GM12873 (cell line): ENCODE results near the gene MYOZ1.

ENCODE experiments used
- TF ChIP-seq, protein P1 (sequence below): IDR thresholded peaks from 2 replicates; pipeline ENCODE4 v1.5.1; 2012; ENCODE audit warnings: low read depth, mild to moderate bottlenecking, moderate library complexity, low read length, control low read depth; ENCODE audit not compliant: insufficient read depth; ENCODE audit errors: missing control alignments

The MYOZ1 gene

DNA sequence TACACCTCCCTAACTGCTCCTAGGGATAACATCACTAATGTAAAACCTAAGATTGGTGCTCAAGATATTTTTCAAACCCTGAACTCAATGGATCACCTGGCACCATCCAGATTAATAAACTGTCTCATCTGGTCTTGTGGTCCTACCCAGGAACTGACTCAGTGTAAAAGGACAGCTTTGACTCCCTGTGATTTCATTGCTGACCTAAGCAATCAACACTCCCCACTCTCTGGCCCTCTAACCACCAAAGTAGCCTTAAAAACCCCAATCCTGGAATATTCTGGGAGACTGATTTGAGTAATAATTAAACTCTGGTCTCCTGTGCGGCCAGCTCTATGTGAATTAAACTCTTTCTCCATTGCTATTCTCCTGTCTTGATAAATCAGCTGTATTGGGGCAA lies 43.9 kb downstream of the MYOZ1 start:
- TF ChIP-seq, protein P1, sequence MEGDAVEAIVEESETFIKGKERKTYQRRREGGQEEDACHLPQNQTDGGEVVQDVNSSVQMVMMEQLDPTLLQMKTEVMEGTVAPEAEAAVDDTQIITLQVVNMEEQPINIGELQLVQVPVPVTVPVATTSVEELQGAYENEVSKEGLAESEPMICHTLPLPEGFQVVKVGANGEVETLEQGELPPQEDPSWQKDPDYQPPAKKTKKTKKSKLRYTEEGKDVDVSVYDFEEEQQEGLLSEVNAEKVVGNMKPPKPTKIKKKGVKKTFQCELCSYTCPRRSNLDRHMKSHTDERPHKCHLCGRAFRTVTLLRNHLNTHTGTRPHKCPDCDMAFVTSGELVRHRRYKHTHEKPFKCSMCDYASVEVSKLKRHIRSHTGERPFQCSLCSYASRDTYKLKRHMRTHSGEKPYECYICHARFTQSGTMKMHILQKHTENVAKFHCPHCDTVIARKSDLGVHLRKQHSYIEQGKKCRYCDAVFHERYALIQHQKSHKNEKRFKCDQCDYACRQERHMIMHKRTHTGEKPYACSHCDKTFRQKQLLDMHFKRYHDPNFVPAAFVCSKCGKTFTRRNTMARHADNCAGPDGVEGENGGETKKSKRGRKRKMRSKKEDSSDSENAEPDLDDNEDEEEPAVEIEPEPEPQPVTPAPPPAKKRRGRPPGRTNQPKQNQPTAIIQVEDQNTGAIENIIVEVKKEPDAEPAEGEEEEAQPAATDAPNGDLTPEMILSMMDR, result no peak

DNA sequence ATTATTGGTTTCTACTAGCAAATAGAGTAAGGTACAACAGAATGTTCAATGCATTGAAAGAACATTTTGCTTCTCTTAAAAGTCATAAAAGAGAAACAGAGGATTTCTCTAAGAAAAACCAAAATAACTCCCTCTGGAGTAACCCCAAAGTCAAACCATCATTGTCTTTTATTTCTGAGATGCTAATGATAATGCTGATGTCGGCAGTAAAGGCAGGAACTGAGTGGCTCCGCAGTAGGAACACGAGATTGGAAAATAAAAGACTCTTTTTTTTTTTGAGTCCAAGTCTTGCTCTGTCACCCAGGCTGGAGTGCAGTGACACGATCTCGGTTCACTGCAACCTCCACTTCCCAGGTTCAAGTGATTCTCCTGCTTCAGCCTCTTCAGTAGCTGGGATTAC lies 47.5 kb downstream of the MYOZ1 start:
- TF ChIP-seq, protein P1, result no peak

DNA sequence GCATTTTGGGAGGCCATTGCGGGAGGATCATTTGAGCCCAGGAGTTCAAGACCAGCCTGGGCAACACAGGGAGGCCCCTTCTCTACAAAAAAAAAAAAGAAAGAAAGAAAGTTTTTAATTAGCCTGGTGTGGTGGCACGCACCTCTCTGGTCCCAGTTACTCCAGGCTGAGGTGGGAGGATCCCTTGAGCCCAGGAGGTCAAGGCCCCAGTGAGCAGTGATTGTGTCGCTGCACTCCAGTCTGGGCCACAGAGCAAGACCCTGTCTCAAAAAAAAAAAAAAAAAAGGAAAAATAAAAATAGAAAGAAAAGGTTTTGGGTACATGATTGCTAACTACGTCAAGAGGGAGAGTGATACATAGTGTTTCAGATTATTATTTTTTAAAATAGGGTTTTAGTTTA lies 48.2 kb downstream of the MYOZ1 start:
- TF ChIP-seq, protein P1, result no peak

DNA sequence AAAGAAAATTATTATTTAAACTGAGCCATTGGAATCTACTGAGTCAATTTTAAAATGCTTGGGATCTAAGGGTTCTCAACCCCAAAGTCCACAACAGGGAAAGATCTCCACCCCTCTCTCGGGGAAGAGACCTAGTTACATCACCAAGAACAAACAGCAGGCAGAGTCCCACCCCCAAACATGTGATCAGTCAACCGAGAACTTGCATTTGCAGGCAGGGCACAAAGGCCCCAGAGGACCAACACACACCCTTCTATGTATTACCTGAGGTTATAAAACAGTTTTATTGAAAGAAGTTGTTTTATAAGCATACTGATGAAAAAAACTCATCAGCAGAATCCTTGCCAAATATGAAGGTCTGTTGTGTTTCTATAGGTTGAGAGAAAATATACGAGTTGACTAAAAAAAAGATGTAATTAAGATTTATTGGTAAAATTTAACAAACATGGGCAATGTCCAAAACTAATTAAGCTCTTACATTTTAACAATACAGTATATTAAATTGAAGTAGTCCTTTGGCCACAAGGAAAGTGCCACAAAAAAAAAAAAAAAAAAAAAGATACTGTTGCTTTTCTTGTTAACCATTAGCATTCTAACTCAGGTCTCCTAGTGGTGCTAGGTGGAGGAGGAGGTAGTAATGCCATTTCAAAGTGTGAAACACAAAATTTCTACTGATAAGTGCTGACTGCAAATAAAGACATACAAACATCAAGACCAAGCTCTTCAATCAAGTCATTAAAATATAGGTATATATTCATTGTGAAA lies 49.2 kb downstream of the MYOZ1 start:
- TF ChIP-seq, protein P1, result no peak

DNA sequence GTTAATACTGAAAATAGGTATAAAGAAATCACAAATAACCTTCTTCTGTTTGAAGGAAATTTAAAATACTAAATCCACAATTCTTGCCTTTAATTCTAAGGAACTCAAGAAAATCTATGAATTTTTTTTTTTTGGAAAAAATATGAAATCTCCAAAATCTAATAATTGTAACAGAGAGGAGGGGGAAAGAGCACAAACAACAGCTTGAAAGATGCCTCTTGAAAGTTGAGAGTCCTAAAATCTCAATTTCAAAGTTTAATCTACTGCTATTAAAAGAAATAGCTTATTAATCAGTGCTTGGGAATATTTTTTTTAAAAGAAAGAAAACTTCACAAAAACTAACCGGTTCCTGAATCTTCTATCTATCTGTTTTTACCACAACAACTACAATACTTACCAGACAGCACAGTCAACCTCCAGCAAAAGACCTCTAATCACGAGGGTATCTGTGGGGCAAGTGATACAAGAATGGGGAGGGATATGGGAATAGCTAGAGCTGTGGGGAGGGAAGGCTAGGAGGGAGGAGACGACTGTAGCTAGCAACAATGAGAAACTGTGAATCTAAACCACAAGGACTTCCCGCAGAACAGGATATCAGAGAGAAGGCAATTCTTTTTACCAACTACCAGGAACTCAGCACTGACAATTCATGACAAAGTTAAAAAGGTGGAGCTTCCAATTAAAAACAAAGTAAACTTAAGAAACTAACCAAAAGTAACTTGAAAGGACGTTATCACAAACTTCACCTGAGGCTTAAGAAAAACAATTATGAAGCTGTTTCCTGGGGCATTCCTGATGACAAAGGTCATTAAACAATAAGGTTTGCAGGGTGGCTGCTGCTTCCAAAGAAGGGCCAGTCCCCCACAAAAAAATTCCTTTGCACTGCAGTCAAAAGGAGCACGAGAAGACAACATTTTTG lies 50.1 kb downstream of the MYOZ1 start, which contains the start of gene USP54:
Gene USP54 (minus strand): TSS at position 462 of the 919 bp plus-strand sequence. CDS start 15,684 bp downstream, outside the sequence.
- TF ChIP-seq, protein P1, result no peak

DNA sequence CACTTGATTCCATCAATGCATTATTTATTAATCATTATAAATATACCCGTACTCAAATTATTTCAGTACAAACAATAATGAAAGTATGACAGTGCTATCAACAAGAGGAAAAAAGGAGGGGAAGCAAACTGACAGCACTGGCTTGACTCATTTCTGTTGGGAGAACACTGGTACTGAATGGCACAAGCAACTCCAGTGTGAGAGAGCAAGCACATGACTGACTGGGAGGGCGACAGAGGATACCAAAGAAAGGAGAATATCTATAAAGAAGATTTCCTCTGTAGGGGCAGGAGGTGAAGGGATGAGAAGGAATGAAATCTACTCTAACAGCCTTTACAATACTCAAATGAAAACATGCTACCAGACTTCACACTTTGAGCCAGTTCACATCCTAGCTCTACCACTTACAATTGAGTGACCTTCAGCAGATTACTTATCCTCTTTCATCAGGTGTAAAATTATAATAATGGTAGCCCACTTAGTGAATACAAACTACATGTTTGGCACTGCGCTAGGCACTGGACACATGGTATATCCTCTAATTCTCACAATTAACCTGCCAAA lies 51.6 kb downstream of the MYOZ1 start:
- TF ChIP-seq, protein P1, result no peak

DNA sequence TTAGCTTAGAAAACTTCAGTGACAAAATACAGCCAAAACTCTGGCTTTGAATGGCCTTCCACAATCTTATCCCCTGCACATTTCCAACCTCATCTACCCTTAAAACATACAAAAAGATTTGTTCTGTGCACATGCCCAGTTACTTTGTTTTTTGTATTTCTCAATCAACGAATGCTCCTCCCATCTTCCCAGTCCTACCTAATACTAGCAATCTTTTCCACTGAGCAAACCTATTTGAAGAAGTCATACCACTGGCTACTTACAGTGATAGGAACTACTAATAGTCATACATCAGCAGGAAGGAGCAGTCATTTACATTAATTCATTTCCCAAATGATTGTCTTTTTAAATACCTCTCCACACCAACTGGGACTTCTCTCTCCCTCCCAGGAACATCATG lies 52.6 kb downstream of the MYOZ1 start:
- TF ChIP-seq, protein P1, result no peak
